Neural cell (in vitro differentiated cells): ENCODE results near the gene MRPL1.

Experiments
- EP300 ChIP-seq: fragments of 450-650 bp; conservative IDR thresholded peaks from 2 replicates; pipeline ENCODE4 v1.6.1; 2014; ENCODE audit warnings: antibody characterized with exemption, mild to moderate bottlenecking, moderate library complexity; ENCODE audit not compliant: poor library complexity, severe bottlenecking
- EZH2 ChIP-seq: fragments of 200-600, 300-800 bp; shearing (Covaris generic), sonication (generic); IDR thresholded peaks from 2 replicates; pipeline ENCODE4 v1.6.1; 2014; ENCODE audit warnings: antibody characterized with exemption, low read length, borderline replicate concordance, mild to moderate bottlenecking; ENCODE audit not compliant: insufficient read depth, poor library complexity, severe bottlenecking
- TAF1 ChIP-seq: IDR thresholded peaks from 2 replicates; pipeline ENCODE4 v1.6.1; 2012; ENCODE audit warnings: low read depth
- TF ChIP-seq, protein P1 (sequence below): fragments of 450-650 bp; IDR thresholded peaks from 2 replicates; pipeline ENCODE4 v1.5.1; 2014; ENCODE audit warnings: antibody characterized with exemption, mild to moderate bottlenecking, moderate library complexity; ENCODE audit not compliant: poor library complexity, severe bottlenecking

DNA sequence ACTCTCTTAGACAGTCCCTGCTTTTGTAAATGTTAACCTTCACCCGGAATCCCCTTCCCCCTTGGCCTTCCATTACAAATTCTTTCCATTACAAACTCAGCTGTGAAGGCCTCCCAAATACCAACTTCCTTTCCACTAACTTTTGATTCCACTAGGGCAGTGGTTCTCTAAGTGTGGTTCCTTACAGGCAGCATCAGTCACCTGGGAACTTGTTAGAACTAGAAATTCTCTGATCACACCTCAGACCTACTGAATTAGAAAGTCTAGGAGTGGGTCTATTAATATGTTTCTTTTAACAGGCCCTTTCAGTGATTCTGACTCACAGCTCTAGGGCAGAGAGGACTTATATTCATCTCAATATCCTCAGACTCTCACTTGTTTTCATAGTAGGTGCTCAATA, 19.0 kb upstream of the MRPL1 start:
- no peak for TF ChIP-seq TAF1
- TF ChIP-seq, protein P1, sequence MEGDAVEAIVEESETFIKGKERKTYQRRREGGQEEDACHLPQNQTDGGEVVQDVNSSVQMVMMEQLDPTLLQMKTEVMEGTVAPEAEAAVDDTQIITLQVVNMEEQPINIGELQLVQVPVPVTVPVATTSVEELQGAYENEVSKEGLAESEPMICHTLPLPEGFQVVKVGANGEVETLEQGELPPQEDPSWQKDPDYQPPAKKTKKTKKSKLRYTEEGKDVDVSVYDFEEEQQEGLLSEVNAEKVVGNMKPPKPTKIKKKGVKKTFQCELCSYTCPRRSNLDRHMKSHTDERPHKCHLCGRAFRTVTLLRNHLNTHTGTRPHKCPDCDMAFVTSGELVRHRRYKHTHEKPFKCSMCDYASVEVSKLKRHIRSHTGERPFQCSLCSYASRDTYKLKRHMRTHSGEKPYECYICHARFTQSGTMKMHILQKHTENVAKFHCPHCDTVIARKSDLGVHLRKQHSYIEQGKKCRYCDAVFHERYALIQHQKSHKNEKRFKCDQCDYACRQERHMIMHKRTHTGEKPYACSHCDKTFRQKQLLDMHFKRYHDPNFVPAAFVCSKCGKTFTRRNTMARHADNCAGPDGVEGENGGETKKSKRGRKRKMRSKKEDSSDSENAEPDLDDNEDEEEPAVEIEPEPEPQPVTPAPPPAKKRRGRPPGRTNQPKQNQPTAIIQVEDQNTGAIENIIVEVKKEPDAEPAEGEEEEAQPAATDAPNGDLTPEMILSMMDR, result no peak
- TF ChIP-seq EZH2, result no peak
- no peak for TF ChIP-seq EP300
